Raji (cell line): ENCODE data around the gene CD81.
A peak's percentile ranks its signal among the peaks of the same experiment; 100 is the strongest.

Experiments used
- POLR2A ChIP-seq: IDR thresholded peaks from 2 replicates; pipeline ENCODE4 v1.6.1; 2011; ENCODE audit warnings: low read depth, low read length, control low read depth; ENCODE audit not compliant: insufficient read depth

Gene CD81, protein sequence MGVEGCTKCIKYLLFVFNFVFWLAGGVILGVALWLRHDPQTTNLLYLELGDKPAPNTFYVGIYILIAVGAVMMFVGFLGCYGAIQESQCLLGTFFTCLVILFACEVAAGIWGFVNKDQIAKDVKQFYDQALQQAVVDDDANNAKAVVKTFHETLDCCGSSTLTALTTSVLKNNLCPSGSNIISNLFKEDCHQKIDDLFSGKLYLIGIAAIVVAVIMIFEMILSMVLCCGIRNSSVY

DNA sequence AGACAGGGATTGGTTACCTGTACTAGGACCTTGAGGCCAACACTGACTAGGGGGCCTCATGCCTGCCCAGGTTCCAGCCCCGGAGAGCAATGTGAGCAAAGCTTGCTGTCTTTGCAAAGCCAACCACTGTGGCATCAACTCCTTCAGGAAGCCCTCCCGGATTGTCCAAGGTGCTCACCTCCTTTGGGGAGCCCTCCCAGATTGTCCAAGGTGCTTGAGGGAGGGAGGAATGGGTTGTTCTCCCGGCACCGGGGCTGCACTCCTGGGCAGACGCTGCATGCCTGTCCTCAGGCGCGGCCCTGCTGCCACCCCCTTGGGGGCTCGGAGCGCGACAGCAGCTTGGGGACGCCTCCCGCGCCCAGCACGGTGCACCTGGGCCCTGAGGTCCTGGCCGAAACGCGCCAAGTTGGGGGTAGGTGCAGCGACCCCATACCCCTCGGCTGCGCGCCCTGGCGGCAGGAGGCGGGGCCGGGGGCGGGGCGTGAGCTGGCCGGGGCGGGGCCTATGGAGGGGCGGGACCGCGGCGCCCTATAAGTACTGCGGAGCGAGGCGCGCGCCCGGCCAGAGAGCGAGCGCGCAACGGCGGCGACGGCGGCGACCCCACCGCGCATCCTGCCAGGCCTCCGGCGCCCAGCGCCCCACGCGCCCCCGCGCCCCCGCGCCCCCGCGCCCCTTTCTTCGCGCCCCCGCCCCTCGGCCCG is at the start of gene CD81:
Gene CD81, plus strand, starts transcription at position 560 of the 701 bp plus-strand sequence. CDS start 240 bp downstream, outside the sequence.
- TF ChIP-seq POLR2A, result peak; percentile 72

DNA sequence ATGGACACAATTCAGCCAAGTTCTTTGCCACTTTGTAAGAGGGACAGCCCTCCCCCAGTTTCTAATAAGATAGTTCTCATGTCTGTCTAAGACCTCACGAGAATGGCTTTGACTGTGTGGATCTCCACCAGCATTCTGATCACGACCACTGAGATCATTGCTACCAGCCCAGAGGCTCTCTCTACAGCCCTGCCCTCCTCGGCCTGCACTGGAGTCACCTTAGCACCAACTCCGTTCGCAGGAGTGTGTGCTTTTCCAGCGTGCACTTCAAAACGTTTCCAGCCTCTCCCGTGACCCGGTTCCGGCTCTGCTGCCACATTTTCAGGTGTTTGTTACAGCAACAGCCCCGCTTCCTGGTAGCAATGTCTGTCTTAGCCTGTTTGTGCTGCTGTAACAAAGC is 49.1 kb upstream of the CD81 start:
- TF ChIP-seq POLR2A, result no peak

DNA sequence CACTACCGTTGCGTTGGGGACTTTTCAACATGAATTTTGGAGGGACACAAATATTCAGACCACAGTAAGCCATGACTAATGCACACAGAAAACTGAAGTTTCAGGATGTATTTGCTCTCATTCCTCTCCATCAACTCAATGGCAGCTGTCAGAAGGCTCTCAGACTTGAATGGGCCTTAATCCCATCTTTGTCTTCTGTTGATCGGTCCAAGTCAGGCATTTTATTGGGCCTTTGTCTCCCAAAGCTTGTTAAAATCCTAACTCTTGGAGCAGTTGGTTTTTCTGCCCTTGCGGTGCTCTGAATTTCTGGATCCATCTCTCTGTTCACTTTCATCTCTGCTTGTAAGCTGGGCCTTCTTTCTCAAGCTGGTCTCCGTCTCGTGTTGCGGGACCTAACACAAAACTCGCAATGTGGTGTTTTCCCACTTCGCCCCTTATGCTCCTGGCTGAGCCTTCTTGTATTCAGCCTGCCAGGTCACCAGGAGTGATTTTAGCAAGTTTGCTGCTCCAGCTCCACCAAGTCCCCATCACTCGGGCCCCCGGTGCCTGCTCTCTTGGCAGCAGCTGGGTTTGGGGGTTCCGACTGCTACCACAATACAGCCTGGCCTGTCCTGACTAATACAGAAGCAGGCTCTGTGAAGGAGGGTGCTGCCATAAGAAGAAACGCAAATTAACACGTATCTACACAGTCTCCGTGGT is 48.3 kb upstream of the CD81 start:
- TF ChIP-seq POLR2A, result no peak

DNA sequence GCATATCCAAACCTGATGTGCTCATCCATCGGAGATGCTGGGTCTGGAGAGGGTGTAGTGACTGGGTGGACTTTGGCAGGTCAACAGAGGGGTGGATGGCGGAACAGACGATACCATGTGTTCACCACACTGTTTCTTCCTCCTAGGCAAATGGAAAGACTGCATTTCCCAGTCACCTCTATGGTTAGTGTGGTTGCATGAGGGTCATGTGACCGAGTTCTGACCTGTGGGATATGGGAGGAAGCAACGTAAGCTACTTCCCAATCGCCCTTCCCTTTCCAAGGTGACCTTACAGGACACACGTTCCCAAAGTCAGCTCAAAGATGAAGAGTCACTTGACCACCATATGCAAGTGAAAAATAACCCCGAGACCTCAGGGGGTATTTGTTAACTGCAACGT is 47.6 kb upstream of the CD81 start:
- TF ChIP-seq POLR2A, result no peak

DNA sequence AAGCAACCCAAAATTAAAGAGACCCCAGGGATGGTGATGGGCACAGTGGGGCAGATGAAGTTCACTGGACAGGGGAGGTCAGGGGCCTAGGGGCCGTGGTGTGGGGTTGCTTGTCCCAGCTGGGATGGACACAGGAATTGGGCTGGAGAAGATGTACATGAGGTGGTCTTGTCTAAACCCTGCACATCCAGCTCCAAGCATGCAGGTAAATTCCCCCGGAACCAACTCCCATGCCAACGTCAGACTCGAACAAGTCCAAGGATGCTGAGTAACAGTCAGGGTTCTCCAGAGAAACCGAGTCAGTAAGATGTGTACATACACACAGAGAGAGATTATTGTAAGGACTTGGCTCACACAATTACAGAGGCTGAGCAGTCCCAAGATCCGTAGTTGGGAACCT is 46.4 kb upstream of the CD81 start:
- TF ChIP-seq POLR2A, result no peak

DNA sequence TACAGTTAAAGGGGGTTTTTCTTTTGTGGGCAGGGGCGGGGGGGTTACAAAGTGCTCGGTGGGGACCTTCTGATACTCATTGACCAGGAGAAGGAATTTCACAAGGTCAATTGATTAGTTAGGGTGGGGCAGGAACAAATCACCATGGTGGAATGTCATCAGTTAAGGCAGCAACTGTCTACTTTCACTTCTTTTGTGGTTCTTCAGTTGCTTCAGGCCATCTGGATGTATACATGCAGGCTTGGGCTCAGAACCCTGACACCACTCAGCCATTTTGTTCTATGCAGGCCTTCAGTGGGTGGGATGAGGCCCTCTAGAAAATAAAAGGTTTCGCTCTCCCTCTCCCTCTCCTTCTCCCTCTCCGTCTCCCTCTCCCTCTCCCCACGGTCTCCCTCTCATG is 45.7 kb upstream of the CD81 start:
- no peak for TF ChIP-seq POLR2A

DNA sequence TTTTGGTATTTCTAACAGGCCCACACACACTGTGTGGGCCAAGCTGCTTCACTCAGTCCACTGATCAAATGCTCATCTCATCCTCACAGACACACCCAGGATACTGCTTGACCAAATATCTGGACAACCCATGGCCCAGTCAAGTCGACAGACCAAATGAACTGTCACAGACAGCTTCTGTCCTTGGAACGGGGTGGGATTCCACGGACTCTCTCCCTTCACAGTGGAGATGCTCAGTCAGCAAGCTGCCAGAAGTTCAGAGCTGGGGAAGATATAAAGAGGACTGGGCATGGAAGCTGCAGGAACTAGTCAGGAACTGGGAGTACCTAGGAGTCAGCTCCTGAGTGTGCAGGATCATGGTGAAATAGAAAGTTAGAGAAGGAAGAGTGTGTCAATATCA is 34.6 kb upstream of the CD81 start:
- TF ChIP-seq POLR2A, result no peak

DNA sequence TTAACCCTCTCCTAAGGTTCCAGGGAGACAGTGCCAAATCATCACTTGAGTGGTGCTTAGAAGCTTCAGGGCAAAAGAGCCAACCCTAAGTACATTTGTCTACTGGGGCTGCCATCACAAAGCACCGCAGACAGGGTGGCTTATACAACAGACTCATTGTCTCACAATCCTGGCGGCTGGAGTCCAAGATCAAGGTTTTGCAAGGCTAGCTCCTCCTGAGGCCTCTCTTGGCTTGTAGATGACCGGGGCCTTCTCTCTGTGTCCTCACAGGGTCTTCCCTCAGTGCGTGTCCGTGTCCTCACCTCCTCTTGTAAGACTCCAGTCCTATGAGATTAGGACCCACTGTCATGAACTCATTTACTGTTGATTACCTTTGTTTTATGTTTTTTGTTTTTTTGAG is 34.1 kb upstream of the CD81 start:
- TF ChIP-seq POLR2A, result no peak

DNA sequence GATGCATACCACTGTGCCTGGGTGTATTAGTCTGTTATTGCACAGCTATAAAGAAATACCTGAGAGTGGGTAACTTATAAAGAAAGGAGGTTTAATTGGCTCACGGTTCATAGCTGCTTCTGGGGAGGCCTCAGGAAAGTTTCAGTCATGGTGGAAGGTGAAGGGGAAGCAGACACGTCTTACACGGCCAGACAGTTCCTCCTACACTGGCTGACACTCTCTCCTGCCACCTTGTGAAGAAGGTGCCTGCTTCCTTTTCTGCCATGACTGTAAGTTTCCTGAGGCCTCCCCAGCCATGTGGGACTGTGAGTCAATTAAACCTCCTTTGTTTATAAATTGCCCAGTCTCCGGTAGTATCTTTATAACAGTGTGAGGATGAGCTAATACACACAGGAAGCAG is 33.6 kb upstream of the CD81 start:
- TF ChIP-seq POLR2A, result no peak

DNA sequence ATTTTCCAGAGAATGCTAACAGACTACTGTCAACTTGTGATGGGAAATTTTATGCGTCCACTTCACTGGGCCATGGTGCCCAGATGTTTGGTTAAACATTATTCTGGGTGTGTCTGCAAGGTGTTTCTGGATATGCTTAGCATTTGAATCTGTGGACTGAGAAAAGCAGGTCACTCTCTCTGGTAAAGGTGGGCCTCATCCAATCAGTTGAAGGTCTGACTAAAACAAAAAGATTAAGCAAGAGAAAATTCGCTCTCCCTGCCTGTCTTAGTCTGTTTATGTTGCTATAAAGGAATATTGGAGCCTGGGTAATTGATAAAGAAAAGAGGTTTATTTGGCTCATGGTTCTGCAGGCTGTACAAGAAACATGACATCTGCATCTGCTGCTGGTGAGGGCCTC is 32.1 kb upstream of the CD81 start:
- no peak for TF ChIP-seq POLR2A

DNA sequence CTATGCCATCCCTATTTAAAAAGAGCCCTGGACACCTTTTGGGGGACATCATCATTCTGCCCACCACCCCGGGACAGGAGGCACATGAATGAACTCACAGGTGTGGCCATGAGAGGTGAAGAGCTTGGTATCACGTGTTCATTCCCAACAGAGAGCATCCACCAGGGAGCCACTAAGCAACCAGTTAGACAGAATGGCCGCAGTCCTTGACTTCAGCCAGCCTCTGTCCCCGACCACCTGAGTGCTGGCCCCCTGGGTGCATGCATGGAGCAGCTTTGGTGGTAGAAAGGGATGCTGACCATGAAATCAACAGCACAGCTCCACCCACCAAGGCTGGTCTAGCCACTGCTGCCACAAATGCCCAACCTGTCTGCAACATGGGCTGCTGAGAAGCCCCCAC is 31.1 kb upstream of the CD81 start:
- no peak for TF ChIP-seq POLR2A

DNA sequence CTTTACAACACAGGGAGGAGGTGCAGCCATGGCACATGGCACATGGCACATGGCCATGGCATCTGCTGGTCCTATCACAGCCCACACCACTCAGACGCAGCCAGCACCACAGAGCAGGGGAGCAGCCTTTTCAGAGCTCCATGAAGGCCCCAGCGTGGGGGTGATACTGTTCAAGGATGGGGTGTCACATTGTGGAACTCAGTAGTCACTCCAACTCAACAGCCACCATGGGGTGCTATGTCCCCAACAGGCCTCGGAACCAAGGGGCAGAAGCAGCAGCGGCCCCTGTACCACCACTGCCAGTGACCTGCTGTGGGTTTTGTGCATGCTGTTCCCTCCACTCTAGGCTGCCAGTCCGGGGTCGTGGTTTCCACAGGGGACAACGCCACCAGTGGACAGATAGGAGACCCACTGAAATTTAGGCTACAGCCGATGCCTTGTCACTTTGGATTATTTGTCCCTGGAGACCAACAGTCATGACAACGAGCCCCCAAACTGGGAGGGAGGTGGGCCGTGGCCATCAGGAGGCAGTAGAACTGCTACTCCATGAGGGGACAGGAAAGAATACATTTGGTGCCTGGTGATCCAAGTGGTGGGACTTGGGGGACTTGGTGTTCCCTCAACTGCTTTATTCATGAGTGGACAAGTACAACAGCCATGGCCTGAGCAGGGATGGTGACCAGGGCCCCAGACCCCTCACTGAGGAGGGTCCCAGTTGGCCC is 30.4 kb upstream of the CD81 start:
- TF ChIP-seq POLR2A, result no peak

DNA sequence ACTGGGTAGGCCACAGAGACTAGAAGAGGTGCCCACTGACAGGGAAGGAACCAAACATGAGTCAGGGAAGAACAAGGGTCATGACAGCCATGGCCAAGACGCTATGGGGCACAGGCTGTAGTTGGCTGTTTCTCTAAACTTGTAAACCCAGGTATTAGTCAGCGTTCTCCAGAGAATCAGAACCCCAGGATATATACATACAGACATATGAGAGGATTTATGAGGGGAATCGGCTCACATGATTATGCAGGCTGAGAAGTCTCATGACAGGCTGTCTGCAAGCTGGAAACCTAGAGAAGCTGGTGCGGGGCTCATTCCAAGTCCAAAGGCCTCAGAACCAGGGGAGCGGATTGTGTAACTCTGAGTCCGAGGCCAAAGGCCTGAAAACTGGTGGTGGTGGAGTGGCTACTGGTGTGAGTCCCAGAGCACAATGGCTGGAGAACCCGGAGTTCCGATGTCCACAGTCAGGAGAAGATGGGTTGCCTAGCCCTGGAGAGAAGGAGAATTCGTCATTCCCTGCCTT is 29.7 kb upstream of the CD81 start:
- TF ChIP-seq POLR2A, result no peak

DNA sequence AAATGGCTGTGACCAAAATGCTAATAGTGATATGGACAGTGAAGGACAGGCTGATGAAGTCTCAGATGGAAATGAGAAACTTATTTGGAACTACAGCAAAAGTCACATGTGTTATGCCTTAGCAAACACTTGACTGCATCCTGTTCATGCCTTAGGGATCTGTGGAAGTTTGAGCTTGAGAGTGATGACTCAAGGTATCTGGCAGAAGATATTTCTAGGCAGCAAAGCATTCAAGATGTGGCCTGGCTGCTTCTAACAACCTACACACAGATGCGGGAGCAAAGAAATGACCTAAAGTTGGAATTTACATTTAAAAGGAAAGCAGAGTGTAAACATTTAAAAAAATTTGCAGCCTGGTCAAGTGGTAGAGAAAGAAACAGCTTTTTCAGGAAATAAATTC is 28.1 kb upstream of the CD81 start:
- TF ChIP-seq POLR2A, result no peak

DNA sequence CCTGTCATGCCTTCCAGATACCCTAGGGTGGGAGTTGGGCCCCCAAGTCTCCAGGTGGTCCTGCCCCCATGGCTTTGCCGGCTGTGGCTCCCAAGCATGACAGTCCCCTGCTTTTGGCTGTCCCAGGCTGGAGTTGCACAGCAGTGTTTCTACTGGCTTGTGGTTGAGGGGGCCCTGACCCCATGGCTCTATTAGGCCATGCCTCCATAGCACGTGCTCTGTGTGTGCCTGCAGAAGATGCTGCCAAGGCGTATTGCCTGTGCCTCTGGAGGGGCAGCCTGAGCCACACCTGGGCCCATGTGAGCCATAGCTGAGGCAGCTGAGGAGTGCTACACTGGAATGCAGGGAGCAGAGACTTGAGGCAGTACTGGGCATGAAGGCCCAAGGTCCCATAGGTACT is 25.4 kb upstream of the CD81 start:
- TF ChIP-seq POLR2A, result no peak
